Germinal center (tissue), 1 donor: Measurements from ENCODE around the gene SRSF4.
"Not testable (repeated sequence)": the region's sequence is repeated elsewhere in the genome, so short reads cannot be mapped to it uniquely, and the experiment has no call there.

Experiments used
- DNase-seq: peaks from one replicate; pipeline ENCODE4 v3.0.0; 2012; ENCODE audit warnings: mixed read lengths, low spot score

Gene SRSF4

DNA sequence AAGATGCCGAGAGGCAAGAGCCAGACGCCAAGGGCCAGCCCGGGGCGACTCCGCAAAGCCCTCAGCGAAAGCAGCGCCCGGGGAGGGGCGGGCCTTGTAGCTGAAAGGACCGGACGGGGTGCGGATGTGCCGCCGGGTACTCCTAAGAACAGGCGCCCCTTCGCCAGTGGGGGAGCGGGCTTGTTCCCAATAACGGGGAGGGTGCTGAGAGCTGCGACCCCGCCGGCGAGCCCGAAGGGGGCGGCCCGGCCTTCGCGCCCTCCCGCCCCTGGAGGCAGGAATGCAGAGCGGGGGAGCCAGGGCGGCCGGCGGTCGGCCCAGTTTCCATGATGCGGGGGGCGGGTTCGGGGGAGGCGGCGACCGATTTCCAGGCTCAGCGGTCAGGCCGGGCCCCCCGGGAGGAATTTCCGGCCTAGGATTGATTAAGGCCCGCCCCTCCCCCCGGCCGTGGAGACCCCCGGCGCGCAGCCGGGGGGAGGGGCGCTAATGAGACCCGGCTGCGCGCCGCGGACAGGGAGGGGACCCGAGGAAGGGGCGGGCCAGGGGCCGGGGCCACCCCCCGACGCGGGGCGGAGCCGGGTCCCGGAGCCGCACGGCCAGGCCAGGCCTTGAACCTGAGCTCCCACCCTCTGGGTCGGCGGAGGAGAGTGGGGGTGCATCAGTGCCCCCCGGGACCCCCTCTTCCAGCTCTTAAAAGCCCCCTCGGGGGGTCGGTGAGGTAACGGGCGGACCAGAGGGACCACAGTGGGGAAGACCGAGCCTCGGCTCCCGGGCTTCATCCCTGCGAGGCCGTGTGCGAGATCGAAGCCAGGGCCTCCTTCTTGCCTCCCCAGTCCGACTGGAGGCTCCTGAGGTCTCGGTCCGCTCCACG is 57.1 kb downstream of the SRSF4 start:
- peak; percentile 76 for DNase-seq

DNA sequence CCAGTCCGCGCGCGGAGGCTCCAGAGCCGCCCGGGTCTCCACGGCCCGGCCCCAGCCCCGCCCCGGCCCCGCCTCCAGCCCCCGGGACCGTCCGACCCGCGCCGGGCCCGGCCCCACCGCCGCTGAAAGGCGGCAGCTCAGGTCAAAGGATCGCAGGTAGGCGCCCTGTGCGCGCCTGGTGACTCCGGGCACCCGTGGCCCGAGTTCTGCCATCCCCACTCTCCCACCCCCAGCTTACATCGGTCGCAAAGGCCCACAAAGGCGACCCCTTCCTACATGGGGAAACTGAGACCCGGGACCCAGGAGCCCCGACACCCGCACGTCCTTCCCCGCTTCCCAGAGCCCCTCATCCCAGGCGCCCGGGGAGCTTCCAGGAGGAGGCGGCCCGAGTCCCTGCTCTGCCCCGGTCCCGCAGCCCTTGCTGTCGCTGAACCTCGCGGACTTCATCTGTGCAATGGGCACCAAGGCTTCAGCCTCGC is 57.8 kb downstream of the SRSF4 start, which contains the start of gene TMEM200B:
TMEM200B (minus strand) TSS at position 17 of the 479 bp plus-strand sequence. CDS start 2,075 bp downstream, outside the sequence.
- no peak for DNase-seq

DNA sequence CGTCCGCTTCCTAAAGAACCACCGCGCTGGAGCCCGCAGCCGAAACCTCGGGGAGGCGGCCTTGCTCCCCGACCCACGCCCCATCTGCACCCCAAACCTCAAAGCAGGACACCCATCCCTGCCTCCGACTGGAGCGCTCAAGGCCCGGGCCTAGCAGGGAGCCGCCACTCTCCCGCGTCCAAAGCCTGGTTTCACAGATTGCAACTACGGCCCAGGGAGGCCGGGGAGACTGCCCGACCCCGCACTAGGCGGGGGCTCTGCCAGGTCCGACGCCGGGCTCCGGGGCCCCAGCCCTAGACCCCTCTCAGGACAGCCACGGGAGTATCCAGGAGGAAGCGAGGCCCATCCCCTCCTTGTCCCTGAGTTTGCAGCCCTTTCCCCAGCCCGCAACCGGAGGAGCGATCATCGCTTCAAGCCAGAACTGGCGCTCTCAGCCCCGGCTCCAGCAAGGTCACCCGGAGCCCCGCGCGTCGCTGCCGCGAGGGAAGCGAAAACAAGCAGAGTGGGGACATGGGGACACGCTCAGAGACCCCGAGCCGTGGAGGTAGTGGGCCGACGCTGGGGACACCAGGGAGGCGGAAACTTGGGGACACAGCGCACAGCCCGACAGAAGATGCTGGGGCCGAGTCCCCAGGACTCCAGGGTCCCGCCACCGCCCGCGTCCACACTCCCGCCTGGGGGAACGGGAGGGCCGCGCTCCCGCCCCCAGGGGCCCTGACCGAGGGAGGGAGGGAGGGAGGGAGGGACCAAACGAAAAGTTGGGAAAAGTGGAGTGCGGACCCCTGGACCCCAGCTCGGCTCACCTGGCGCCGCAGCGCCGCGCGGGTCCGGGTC is 58.4 kb downstream of the SRSF4 start:
- DNase-seq = no peak

DNA sequence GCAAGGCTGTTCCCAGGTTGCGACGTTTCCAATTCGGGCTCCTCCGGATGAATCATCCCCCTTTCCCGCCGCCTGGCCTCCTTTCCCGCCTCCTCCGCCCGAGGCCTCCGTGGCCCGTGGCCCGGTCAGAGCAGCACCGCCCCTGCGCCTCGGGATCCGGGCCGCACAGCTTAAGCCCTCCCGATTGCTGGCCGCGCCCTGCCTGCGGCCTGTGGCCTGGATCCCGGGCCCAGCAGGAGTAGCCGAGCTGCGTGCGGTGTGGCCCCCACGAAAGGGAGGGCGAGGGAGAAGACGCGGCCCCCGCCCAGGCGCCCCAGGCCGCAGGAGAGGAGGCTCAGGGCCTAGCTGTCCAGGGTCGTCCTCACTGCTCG is 59.0 kb downstream of the SRSF4 start:
- no peak for DNase-seq

DNA sequence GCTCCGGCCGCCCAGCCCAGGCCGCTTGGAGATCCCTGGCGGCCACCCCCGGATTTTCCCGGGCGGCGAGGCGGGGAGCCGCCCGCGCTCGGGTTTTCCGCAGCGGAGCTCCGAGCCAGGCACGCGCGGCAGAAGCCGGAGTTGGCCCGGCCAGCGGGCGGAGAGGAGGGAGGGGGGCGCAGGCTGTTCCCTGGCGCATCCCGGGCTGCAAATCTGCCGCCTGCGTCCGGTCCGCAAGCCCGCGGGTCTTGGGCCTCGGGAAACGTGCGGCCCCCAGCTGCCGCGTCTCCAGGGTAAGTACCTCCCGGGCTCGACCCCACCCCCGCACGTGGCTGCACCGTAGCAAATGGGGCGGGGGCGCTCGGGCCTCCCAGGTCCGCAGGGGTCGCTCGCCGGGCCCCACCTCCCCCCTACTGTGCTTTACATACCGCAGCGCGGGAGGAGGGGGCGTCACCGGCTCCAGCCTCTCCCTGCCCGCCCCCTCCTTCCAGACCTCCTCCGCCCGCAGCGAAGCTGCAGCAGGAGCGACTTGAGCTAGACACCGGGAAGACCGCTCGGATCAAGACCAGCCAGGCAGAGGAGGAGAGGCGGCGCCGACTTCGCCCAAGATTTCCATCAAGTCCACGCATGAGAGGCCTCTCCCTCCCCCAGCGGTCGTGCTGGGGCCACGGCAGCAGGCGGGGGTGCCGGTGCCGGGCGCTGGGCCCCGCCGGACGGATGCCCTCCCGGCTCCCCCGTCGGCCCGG is 59.6 kb downstream of the SRSF4 start:
- no peak for DNase-seq

DNA sequence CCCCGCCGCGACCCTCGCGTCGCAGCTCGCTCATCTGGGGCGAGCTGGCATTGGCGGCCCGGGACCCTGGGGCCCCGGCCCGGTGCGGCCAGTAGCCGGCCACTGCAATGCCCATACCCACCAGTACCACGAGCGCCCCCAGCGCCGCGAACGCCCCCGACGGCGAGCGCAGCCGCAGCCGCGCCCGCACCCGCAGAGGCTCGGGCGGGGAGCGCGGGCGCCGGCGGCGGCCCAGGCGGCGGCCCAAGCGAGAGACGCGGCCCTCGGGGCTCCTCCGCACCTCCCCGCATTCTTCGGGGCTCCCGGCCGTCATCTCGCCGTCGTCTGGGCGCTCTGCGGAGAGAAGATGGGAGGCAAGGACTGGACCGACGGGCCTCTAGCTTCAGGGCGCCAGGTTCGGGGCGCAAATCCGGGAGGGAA is 60.2 kb downstream of the SRSF4 start:
- DNase-seq = no peak

DNA sequence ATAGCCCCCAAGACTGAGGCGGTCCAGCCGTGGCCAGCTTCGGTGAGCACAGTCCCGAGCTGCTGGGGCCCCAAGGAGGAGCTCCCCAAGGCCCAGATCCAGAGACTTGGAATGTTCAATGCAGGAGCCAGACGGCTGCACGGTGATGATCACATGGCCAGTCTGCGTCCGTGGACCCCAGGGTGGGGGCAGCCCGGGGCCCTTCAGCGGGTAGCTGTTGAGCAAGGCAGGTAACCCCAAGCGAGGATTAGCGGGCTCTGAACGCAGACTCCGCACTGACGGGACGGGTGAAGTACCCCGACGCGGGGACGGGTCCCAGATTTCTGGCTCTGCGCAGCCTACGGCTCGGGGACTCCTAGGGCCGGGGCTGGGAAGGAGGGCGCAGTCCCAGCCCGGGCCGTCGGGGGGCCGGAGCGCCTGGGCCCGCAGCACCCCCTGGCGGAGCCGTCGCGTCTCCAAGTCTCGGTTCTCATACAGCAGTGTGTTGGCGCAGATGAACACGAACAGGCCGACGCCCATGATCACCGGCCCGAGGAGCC is 60.7 kb downstream of the SRSF4 start:
- peak; percentile 87 for DNase-seq

DNA sequence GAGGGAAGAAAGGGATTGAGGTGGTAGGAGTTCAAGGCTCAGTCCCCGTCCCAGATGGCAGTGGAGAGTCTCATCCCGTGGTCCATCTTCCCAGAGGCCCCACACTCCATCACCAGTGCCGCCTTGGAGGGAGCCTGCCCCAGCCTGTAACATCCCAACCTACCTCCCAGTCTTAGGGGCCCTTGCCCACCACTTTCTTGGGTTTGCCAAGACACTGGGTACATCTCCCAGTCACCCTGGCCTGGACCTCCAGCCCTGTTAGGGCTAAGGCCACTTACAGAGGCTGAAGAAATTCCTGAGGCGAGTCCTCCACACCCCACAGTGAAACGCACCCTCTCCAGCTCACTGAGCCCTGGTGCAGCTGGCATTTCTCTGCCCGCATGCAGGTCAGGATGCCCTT is 61.3 kb downstream of the SRSF4 start:
- no peak for DNase-seq

DNA sequence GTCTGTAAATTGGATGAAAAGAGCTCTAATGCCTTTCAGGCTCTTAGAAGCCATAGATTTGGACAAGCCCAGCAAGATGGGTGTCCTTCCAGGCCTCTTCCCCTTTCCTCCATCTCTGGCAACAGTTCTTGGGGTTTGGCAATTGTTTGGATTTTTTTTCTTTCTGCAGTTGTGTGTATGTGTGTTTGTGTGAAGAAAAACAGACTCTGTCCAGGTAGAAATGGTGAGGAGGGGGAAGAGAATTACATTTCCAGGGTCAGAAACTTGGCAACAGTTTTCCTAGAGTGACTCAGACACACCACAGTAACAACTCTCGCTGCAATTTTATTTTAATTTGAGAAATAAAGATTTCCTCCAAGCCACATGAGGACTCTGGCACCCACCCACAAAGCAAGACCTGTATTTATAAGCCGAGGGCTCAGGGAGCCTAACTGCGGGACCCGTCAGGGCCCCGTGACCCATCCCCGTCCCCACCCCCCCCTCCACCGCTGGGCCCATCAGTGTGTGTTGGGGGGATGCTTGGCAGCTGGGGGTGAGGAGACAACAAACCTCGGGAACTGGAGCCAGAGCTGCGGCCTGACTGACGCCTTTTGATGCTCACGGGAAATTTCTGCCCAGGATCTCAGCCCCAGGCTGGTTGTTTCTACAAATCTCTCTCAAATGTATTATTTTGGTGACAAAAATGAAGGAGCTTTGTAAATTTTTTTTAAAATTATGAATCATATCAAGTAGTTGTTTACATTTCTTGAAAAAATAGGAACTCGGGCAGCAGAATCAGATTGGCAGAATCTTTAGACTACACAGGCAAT is 62.4 kb downstream of the SRSF4 start:
- no peak for DNase-seq

DNA sequence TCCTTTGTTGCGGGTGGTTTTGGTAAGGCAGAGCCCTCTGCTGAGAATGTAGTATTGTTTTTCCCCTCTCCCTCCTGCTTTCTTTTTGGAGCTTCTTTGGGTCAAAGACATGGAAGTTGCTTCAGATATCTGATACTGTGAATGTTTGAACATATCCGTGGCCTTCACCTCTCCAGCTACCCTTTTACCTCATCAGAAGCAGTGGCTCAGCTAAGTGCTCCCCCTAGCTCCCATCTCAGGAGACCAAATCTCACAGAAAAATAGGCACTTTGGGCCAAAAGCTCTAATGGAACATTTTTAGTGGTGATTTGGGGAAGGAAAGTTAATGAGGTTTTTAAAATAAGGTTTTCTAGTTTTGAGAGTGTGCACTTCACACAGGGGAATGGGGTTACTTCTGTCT is 64.3 kb downstream of the SRSF4 start:
- no peak for DNase-seq

DNA sequence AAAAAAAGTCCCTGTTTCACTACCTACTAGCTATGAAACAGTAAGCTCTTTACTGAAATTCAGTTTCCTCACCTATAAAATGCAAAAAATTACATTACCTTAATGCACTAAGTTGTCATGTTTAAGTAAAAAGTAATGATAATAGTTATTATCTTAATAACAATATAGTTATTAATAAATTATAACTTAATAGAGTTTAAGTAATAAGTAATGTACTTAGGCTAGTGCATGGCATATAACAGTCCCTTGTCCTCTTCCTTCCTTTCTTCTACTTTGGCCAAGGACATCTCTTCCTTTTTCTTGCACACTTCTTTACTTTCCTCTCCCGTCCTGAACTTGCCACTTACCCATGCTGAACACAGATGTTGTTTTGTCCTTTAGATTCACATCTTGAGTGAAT is 67.0 kb downstream of the SRSF4 start:
- DNase-seq = no peak

DNA sequence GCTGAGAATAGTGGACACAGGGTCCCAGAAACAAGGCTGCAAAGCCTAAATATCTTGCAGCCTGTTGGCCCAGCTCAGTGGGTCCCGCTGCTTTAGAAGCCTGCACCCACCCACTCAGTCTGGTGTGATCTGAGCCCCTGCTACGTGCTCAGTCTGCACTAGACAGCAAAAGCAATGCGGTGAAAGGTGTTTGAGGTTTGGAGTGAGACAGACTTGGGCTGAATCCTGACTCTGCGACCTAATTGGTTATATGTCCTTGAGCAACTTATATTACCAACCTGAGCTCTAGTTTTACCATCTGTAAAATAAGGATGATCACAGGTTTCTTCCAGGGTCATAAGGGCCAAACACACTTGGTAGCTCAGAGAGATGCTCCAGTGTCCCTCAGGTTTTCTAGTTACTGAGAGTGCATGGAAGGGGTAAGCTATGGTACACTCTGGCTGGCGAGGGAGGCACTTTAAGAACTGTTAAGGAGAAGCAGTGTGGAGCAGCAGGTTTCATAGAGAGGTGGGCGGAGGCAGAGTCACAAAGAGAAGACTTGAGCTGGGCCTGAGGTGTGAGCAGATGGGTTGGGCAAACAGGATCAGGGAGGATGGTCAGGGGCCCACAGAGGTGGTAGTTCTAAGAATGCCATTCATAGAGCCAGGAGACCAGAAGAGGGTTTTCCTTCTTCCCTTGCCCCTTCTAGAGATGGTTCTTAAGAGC is 68.1 kb downstream of the SRSF4 start:
- DNase-seq = no peak

DNA sequence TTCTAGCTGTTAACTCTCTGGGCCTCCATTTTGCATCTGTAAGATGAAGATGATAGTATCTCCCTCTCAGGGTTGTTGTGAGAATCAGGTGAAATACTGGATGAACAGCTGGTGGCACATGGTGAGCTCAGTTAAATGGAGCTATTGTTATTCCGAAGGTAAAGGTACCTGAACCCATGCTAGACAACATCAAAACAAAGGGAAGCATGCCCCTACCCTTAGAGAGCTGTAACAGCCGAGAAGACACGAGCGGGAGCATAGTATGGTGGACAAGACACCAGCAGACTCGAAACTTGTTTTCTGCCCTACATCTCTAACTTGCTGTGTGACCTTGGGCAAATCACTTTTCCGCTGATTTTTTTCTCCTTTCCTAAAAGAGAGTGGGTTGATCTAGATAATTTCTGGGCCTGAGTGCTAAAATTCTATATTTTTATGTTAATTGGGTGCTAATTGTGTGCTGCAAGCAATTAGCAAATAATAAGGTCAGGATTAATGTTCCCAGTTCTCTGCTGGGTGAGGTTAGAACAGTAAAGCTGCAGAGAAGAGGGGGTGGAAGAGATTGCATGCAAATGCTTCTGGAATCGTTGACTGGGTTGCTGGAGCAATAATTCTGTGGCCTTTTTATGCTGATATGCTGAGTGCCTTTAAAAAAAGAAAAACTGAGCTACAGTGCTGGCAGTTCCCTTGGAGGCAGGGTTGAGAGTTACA is 68.8 kb downstream of the SRSF4 start:
- DNase-seq = no peak

DNA sequence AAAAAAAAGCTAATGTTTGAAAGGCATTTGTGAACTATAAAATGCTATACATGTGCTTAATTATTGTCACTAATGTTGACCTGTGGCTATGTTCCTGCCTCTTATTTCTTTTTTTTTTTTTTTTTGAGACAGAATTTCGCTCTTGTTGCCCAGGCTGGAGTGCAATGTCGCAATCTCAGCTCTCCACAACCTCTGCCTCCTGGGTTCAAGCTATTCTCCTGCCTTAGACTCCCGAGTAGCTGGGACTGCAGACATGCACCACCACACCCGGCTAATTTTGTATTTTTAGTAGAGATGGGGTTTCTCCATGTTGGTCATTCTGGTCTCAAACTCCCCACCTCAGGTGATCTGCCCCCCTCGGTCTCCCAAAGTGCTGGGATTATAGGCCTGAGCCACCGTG is 73.7 kb downstream of the SRSF4 start:
- DNase-seq = not testable (repeated sequence)

DNA sequence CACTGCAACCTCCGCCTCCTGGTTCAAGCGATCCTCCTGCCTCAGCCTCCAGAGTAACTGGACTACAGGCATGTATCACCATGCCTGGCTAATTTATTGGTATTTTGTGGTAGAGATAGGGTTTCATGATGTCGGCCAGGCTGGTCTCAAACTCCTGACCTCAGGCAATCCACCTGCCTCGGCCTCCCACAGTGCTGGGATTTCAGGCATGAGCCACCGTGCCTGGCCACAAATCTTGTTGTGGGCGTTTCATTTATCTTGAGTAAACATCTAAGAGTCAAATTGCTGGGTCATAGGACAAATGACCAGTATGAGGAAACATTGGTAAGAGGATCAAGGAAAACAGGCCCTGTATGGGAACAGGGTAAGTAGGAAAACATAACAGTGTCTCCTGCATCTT is 75.9 kb downstream of the SRSF4 start:
- DNase-seq = no peak

DNA sequence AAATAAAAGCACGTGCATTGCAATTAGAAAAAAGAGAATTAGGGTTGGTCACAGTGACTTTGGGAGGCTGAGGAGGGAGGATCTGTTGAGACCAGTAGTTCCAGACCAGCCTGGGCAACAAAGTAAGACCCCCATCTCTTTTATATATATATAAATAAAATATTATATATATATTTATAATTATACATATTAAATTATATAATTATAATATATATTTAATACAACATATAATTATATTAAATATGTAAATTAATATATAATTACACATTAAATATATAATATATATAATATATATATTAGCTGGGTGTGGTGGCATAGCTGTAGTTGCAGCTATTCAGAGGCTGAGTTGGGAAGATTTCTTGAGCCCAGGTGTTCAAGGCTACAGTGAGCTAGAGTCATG is 81.2 kb downstream of the SRSF4 start:
- no peak for DNase-seq

DNA sequence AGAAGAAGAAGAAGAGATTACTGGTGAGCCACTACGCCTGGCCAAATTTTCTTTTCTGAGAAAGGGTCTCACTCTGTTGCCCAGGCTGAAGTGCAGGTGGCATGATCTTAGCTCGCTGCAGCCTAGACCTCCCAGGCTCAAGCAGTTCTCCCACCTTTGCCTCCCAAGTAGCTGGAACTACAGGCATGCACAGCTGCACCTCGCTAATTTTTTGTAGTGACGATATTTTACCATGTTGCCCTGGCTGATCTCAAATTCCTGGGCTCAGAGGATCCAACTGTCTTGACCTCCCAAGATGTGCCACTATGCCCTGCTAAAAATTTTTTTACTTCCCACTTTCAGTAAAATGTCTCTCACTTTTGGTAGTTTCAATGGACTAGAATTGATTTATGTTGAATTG is 82.4 kb downstream of the SRSF4 start:
- DNase-seq = no peak
